Panc1 (cell line): ENCODE measurements around the gene GALNTL6.

Source experiments
- CTCF ChIP-seq: fragments of 450-650 bp; IDR thresholded peaks from 2 replicates; pipeline ENCODE4 v1.5.1; 2017; ENCODE audit warnings: mild to moderate bottlenecking
- POLR2AphosphoS5 ChIP-seq: IDR thresholded peaks from 2 replicates; pipeline ENCODE4 v1.6.1; 2012; ENCODE audit warnings: mild to moderate bottlenecking, low read depth, low read length, moderate library complexity
- REST ChIP-seq, 2 experiments: IDR thresholded peaks; 2 replicates each; pipeline ENCODE4 v1.6.1; 2011 to 2012; ENCODE audit warnings: low read depth in 2 of 2, control low read depth in 1 of 2, low read length in 1 of 2, mild to moderate bottlenecking in 1 of 2, moderate library complexity in 1 of 2; ENCODE audit not compliant: insufficient read depth in 1 of 2
- SIN3A ChIP-seq: IDR thresholded peaks from 2 replicates; pipeline ENCODE4 v1.6.1; 2012; ENCODE audit warnings: low read depth, mild to moderate bottlenecking, low read length, moderate library complexity, borderline replicate concordance; ENCODE audit not compliant: insufficient read depth
- TCF7L2 ChIP-seq: IDR thresholded peaks from 2 replicates; pipeline ENCODE4 v1.6.1; 2011; ENCODE audit warnings: mild to moderate bottlenecking, low read depth, low read length, inconsistent platforms

- TF ChIP-seq CTCF (no peak), POLR2AphosphoS5 (no peak), TCF7L2 (no peak), SIN3A (no peak), REST (IDR thresholded peaks at IDR 0.05; ENCODE audit: insufficient read depth in 1 of 2, low read depth in 2 of 2, low read length in 1 of 2) (no peak)
Observed at GRCh38 chr4:172573899-172574298, 760.7 kb downstream of the GALNTL6 start.
